Suppressor macrophage treated with lipopolysaccharide for 4 hours (primary cell): ENCODE results near the gene ZNF683.
"Not testable (repeated sequence)": the region's sequence is repeated elsewhere in the genome, so short reads cannot be mapped to it uniquely, and the experiment has no call there.

Source experiments
- DNase-seq: peaks from one replicate; pipeline ENCODE4 v3.0.0-alpha.2; 2020

The ZNF683 gene

DNA sequence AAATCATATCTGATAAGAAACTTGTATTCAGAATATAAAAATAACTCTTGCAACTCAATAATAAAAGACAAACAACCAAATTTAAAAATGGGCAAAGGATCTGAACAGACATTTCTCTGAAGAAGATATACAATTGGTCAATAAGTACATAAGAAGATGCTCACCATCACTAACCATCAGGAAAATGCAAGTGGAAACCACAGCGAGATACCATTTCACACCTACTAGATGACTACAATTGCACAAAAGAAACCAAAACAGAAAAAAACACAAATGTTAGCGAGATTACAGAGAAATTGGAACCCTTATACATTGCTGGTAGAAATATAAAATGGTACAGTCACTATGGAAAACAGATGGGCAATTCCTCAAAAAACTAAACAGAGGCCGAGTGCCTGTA, 11.5 kb upstream of the ZNF683 start:
- no peak for DNase-seq

DNA sequence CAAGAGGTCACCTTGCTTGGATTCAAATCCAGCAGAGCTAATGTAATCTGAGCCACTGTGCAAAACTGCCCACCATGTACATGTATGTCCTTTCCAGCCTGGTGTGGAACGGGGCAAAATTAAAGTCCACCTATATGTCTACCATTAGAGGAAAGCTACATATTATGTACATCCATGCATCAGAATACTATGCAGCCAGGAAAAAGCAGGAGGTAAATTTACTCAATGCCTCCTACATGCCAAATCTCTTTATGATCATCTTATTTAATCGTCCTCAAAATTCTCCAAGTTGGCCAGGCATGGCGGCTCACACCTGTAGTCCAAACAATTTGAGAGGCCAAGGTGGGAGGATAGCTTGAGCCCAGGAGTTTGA, 6.3 kb upstream of the ZNF683 start:
- DNase-seq = no peak

- peak; percentile 57 for DNase-seq
These were observed 5.7 kb upstream of the ZNF683 start for GRCh38 chr1:26378088-26378878.

GRCh38 chr1:26376050-26376449, 3.5 kb upstream of the ZNF683 start:
- DNase-seq = no peak

GRCh38 chr1:26375081-26375480, 2.5 kb upstream of the ZNF683 start:
- no peak for DNase-seq

DNA sequence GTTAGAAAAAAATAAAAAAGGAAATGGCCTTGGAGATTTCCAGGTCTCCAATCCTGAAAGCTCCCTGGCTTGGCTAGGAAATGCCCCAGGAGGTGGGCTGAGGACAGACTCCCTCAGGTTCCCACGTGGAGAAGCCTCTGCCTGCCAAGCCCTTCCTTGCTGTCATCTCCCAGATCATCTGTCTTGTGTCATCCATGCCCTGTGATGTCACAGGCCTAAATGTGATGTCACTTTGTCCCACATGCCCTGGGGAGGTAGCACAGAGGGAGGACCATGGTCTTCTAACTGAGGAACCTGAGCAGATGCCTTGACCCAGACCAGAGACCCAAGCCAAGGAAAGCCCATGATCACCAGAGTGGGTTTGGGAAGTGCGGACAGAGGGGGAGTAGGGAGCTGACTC, 1.8 kb upstream of the ZNF683 start:
- not testable (repeated sequence) for DNase-seq

DNA sequence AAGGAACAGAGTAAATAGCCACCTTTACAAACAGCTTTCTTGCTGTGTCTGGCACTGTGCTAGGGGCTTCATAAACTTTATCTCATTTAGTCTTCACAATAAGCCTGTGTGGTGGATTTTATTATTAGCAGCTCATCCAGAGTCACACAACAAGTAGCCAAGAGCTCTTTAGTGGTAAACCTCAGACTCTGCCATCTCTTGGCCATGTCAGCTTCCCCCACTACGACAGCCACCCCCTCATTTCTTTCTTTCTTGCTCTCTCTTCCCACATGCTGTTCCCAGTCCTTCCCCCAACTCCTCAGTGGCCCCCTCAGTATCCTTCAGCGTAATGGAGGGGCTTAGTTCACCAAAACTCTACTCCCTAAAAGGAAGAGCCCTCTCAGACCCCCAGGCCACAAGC, 1.2 kb upstream of the ZNF683 start:
- DNase-seq = no peak

DNA sequence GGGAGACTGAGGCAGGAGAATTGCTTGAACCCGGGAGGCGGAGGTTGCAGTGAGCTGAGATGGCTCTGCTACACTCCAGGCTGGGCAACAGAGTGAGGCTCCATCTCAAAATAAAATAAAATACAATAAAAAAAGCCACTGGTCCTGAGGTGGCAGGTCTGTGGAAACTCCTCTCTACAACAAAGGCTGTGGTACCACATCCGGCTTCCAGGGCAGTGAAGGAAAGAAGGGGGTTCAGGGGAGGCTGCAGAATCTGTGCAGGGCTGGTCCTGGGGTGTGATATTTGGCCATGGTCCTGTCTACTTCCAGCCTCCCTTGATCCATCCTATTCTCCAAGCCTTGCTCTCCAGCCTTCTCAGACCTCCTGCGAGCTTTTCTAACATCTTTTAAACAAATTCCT, 731 bp upstream of the ZNF683 start:
- no peak for DNase-seq

- DNase-seq = no peak
These were observed 511 bp downstream of the ZNF683 start for GRCh38 chr1:26372039-26372438.

- no peak for DNase-seq
These were observed 1.8 kb downstream of the ZNF683 start for GRCh38 chr1:26370591-26371382.

GRCh38 chr1:26368486-26368885, 4.1 kb downstream of the ZNF683 start:
- no peak for DNase-seq

DNA sequence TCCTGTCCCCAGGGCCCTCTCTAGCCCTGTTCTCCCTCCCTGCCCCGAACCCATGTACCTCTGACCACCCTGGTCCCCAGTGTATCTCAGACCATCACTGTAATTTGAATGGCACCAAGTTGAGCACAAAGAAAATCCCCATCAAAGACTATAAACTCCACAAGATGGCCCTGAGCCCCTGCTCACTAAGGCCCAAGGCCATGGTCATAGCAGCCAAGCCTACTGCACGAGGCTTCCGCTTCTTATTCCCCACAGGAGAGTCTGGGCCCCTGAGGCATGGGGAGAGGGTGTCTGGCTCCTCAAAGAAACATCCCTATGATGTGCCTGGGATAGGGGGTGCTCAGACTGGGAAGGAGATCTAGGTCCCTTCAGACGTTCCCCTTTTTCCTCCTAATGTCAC, 4.5 kb downstream of the ZNF683 start:
- no peak for DNase-seq

GRCh38 chr1:26367441-26367840, 5.1 kb downstream of the ZNF683 start:
- DNase-seq = no peak

- DNase-seq = no peak
These were observed 7.6 kb downstream of the ZNF683 start for GRCh38 chr1:26364956-26365355.

- DNase-seq = peak; percentile 86
These were observed 8.8 kb downstream of the ZNF683 start for GRCh38 chr1:26363549-26364448.

DNA sequence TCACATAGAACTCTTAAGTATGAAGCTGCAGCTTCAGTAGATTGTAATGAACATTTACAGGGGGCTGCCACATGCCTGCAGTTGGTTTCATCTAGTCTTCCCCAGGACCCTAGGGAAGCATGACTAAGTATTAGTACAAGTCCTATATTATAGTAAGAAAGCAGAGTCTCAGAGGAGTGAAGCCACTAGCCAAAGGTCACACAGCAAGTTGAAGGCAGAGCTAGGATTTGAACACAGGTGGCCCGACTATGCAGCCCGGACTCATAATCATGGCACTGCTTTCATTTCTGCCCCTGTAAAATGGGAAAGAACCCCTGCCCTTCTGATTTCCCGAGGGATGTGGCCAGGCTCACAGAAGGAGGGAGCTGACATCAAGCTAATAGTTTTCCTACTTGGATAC, 10.2 kb downstream of the ZNF683 start:
- no peak for DNase-seq

DNA sequence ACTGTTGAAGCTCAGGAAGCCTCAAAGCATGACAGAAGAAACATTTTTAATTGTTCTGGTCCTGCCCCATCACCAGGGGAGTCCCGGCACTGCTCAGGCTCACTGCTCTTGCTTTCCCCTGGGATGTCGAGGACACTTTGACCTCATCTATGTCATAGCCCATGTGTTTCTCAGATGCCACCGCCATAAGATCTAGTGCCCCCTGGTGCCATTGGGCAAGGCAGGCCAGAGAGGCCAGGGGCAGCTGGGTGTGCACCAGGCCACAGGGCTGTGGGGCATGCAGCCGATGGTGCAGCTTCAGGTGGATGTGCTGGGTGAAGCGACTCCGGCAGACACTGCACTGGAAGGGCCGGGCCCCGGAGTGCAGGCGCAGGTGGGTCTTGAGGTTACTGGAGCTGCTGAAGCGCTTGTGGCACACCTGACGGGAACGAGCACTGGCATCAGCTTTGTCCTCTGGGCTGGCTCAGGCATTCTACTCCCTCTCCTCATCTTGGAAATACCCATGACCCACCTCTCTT, 10.9 kb downstream of the ZNF683 start:
- no peak for DNase-seq

- DNase-seq = no peak
These were observed 11.5 kb downstream of the ZNF683 start for GRCh38 chr1:26360807-26361604.

- DNase-seq = no peak
These were observed 12.4 kb downstream of the ZNF683 start for GRCh38 chr1:26359981-26360806.

GRCh38 chr1:26358411-26359384, 13.9 kb downstream of the ZNF683 start:
- no peak for DNase-seq
